K562 (cell line): ENCODE measurements around the gene GPR107. TPM values are rescaled to one million over a fixed set of nuclear protein-coding genes. Genes with fewer than 3 reads are reported as not detected.

Source experiments
- ATAC-seq: fragments of 200-7000 bp; cut with Tn5 transposase; 3 replicates; pipeline ENCODE4 v1.9.1; 2020; ENCODE audit warnings: moderate library complexity
- BruUV-seq: library from RNA; stranded (reverse); fragments of 400-500 nt; replicated peaks from 2 replicates; lab custom pipeline; 2021; lab: Mats Ljungman, UMichigan
- CTCF ChIA-PET: fragments of 300-600 bp; formaldehyde crosslinking; extraction: SDS; loops from one replicate; lab custom pipeline; 2021; ENCODE audit warnings: low intra/inter-chr PET ratio; lab: Yijun Ruan, JAX
- POLR2A ChIA-PET: fragments of 300-600, 350-650 bp; sonication (Branson Sonifier 250); formaldehyde crosslinking; extraction: SDS; loops from one replicate; lab custom pipeline; 2021; ENCODE audit warnings: antibody characterized with exemption, inconsistent platforms; lab: Yijun Ruan, JAX
- DNase-seq, 4 experiments: peaks; one replicate each; pipeline versions ENCODE4 v3.0.0 to v3.0.0-alpha.2; 2011 to 2018; ENCODE audit warnings: low spot score in 3 of 4, mixed read lengths in 3 of 4; ENCODE audit errors: extremely low read depth in 1 of 4
- FAIRE-seq: peaks from 2 replicates; lab custom pipeline; 2011; peaks lifted over from hg19 to GRCh38; lab: Jason Lieb, UNC
- H2AFZ ChIP-seq: 2 replicates; pipeline ENCODE4 v1.6.0; 2011; ENCODE audit warnings: low read depth, low read length, control low read depth, inconsistent platforms
- H3K27ac ChIP-seq: fragments of 200-600 bp; 3 replicates; pipeline ENCODE4 v1.8.0; 2011; ENCODE audit warnings: low read depth, mild to moderate bottlenecking, control low read depth, inconsistent platforms, low read length, moderate library complexity, mixed read lengths; ENCODE audit errors: extremely low read depth
- H3K27me3 ChIP-seq, 2 experiments: fragments of 300-600 bp in 1 of 2; 2 replicates in 1 of 2; 3 replicates in 1 of 2; pipeline versions ENCODE4 v1.6.0 to v1.8.0; 2011; ENCODE audit warnings: inconsistent platforms in 2 of 2, low read length in 2 of 2, mild to moderate bottlenecking in 1 of 2, mixed read lengths in 1 of 2, moderate library complexity in 1 of 2; ENCODE audit not compliant: control insufficient read depth in 2 of 2, insufficient read depth in 2 of 2
- H3K36me3 ChIP-seq: fragments of 300-600 bp; 3 replicates; pipeline ENCODE4 v1.8.0; 2011; ENCODE audit warnings: mild to moderate bottlenecking, low read length, inconsistent platforms; ENCODE audit not compliant: control insufficient read depth, insufficient read depth
- H3K4me1 ChIP-seq, 2 experiments: fragments of 200-600 bp in 1 of 2; replicated peaks in 1 of 2; 2 replicates in 1 of 2; 3 replicates in 1 of 2; pipeline versions ENCODE4 v1.5.1 to v1.8.0; 2011; ENCODE audit warnings: inconsistent platforms in 2 of 2, low read length in 2 of 2, mild to moderate bottlenecking in 1 of 2, mixed read lengths in 1 of 2, moderate library complexity in 1 of 2; ENCODE audit not compliant: control insufficient read depth in 2 of 2, insufficient read depth in 2 of 2
- H3K4me2 ChIP-seq: 2 replicates; pipeline ENCODE4 v1.6.1; 2011; ENCODE audit warnings: low read length, control low read depth, inconsistent platforms, mixed read lengths; ENCODE audit not compliant: insufficient read depth
- H3K4me3 ChIP-seq: fragments of 200-600 bp; sonication (generic), shearing (Covaris generic); 2 replicates; pipeline ENCODE4 v1.5.1; 2016; ENCODE audit warnings: control low read depth, inconsistent platforms
- H3K79me2 ChIP-seq: fragments of 200-600 bp; 3 replicates; pipeline ENCODE4 v1.8.0; 2011; ENCODE audit warnings: low read length, inconsistent platforms; ENCODE audit not compliant: control insufficient read depth, insufficient read depth
- H3K9ac ChIP-seq, 2 experiments: 2 replicates each; pipeline versions ENCODE4 v1.6.0 to v1.6.1; 2011; ENCODE audit warnings: low read depth in 2 of 2, low read length in 2 of 2, control low read depth in 1 of 2, inconsistent platforms in 1 of 2, mild to moderate bottlenecking in 1 of 2, mixed read lengths in 1 of 2; ENCODE audit not compliant: insufficient read depth in 1 of 2
- H3K9me1 ChIP-seq: one replicate; pipeline ENCODE4 v1.6.0; 2011; ENCODE audit warnings: inconsistent platforms, mild to moderate bottlenecking, low read length, moderate library complexity; ENCODE audit not compliant: control insufficient read depth, insufficient read depth
- H3K9me3 ChIP-seq: replicated peaks from 2 replicates; pipeline ENCODE4 v1.5.1; 2011; ENCODE audit warnings: low read depth, low read length, inconsistent platforms; ENCODE audit not compliant: control insufficient read depth, insufficient read depth
- H4K20me1 ChIP-seq: replicated peaks from 2 replicates; pipeline ENCODE4 v1.6.1; 2011; ENCODE audit warnings: low read length, inconsistent platforms, mixed read lengths; ENCODE audit not compliant: control insufficient read depth, insufficient read depth
- ARID2 ChIP-seq: fragments of 450-650 bp; IDR thresholded peaks from 2 replicates; pipeline ENCODE4 v1.6.1; 2017; ENCODE audit warnings: antibody characterized with exemption, mild to moderate bottlenecking
- E2F3 ChIP-seq: fragments of 250-450 bp; sonication (Bioruptor Pico); IDR thresholded peaks from 2 replicates; pipeline ENCODE4 v1.4.0; 2020; ENCODE audit warnings: mild to moderate bottlenecking
- FOXA1 ChIP-seq: fragments of 450-650 bp; IDR thresholded peaks from 2 replicates; pipeline ENCODE4 v1.6.1; 2016; ENCODE audit warnings: mild to moderate bottlenecking, borderline replicate concordance
- HDAC2 ChIP-seq: fragments of 450-650 bp; IDR thresholded peaks from 2 replicates; pipeline ENCODE4 v1.6.1; 2016; ENCODE audit warnings: mild to moderate bottlenecking
- L3MBTL2 ChIP-seq: fragments of 450-650 bp; IDR thresholded peaks from 2 replicates; pipeline ENCODE4 v1.6.1; 2016; ENCODE audit warnings: mild to moderate bottlenecking, moderate library complexity
- NCOR1 ChIP-seq: fragments of 450-650 bp; IDR thresholded peaks from 2 replicates; pipeline ENCODE4 v1.6.1; 2016; ENCODE audit warnings: mild to moderate bottlenecking, moderate library complexity
- NELFE ChIP-seq: IDR thresholded peaks from 2 replicates; pipeline ENCODE4 v1.6.1; 2011; ENCODE audit warnings: mild to moderate bottlenecking; ENCODE audit not compliant: insufficient read depth, insufficient read length
- NFE2 ChIP-seq: IDR thresholded peaks from 2 replicates; pipeline ENCODE4 v1.6.1; 2014; ENCODE audit warnings: antibody characterized with exemption, low read depth
- NFXL1 ChIP-seq: fragments of 450-650 bp; formaldehyde crosslinking; IDR thresholded peaks from 2 replicates; pipeline ENCODE4 v1.4.0; 2021; ENCODE audit warnings: mild to moderate bottlenecking
- PYGO2 ChIP-seq: fragments of 450-650 bp; IDR thresholded peaks from 2 replicates; pipeline ENCODE4 v1.6.1; 2016; ENCODE audit warnings: mild to moderate bottlenecking, missing genetic modification characterization, moderate library complexity, missing compliant biosample characterization
- RBM14 ChIP-seq: fragments of 200-400 bp; formaldehyde crosslinking; IDR thresholded peaks from 2 replicates; pipeline ENCODE4 v1.6.1; 2018; ENCODE audit warnings: low read depth, mild to moderate bottlenecking, low read length, moderate library complexity, borderline replicate concordance; ENCODE audit not compliant: insufficient read depth
- ZBTB11 ChIP-seq, 3 experiments: fragments of 200-800 bp in 1 of 3; fragments of 250-450 bp in 1 of 3; fragments of 450-650 bp in 1 of 3; sonication (Bioruptor Pico) in 1 of 3; sonication (Bioruptor generic) in 1 of 3; formaldehyde crosslinking in 1 of 3; IDR thresholded peaks; 2 replicates each; pipeline versions ENCODE4 v1.6.1 to v1.8.0; 2016 to 2022; ENCODE audit warnings: mild to moderate bottlenecking in 2 of 3, missing genetic modification characterization in 2 of 3, missing compliant biosample characterization in 1 of 3, moderate library complexity in 1 of 3
- ZBTB9 ChIP-seq: fragments of 450-650 bp; formaldehyde crosslinking; IDR thresholded peaks from 2 replicates; pipeline ENCODE4 v1.4.0; 2020; ENCODE audit warnings: mild to moderate bottlenecking, moderate library complexity
- WGBS: fragments of 100-300 bp; shearing (Covaris generic); methylation state at CpG from one replicate; pipeline ENCODE4 v1.1.6; 2016; ENCODE audit warnings: low coverage, mixed read lengths; ENCODE audit not compliant: insufficient coverage; ENCODE audit errors: missing lambda C conversion rate; 5-methylcytosine and 5-hydroxymethylcytosine counted together
- in situ Hi-C: fragments of 300-500 bp; cut with MboI; formaldehyde crosslinking; loops from 4 replicates; pipeline ENCODE4 v1.15.0; 2018; ENCODE audit warnings: inconsistent platforms, mixed read lengths
- intact Hi-C: fragments of 100-400 bp; cut with micrococcal nuclease; formaldehyde crosslinking; loops from 2 replicates; pipeline ENCODE4 v1.14.2; 2022
- polyA plus RNA-seq, 8 experiments: library from polyadenylated mRNA; depleted of rRNA in 4 of 8; stranded (reverse) in 5 of 8; unstranded in 3 of 8; fragments of >200 nt; fragmentation: Nextera tagmentation in 2 of 8; fragmentation: Illumina TruSeq in 1 of 8; extraction: Ambion mirVana in 2 of 8; extraction: Trizol in 1 of 8; gene quantifications; 2 replicates each; pipeline versions ENCODE4 v1.2.1 to v1.2.3, GENCODE V29; 2011 to 2014; ENCODE audit warnings: inconsistent platforms in 1 of 8, missing spikeins in 1 of 8
- total RNA-seq, 7 experiments: library from RNA; depleted of rRNA in 6 of 7; stranded (reverse); fragments of >200 nt in 6 of 7; fragmentation: Illumina TruSeq in 2 of 7; extraction: Trizol in 2 of 7; gene quantifications; 2 replicates each; pipeline versions ENCODE4 v1.2.1 to v1.2.3, GENCODE V29; 2011 to 2021; ENCODE audit warnings: low replicate concordance in 1 of 7
- TF ChIP-seq, protein P1 (sequence below): sonication (generic); formaldehyde crosslinking; IDR thresholded peaks from 2 replicates; pipeline ENCODE4 v1.8.0; 2022; ENCODE audit warnings: missing genetic modification reagents, mild to moderate bottlenecking, moderate library complexity, borderline replicate concordance
- TF ChIP-seq, protein P2 (sequence below): sonication (generic); formaldehyde crosslinking; IDR thresholded peaks from 2 replicates; pipeline ENCODE4 v1.8.0; 2022; ENCODE audit warnings: mild to moderate bottlenecking, missing genetic modification reagents

GPR107 gene
- total and polyA plus RNA-seq, 9 of the 15 experiments (the other 6 are each of a cell fraction or from before 2014, with no cell fraction given), result 3.2 to 34.6 (median 14.4) TPM

DNA sequence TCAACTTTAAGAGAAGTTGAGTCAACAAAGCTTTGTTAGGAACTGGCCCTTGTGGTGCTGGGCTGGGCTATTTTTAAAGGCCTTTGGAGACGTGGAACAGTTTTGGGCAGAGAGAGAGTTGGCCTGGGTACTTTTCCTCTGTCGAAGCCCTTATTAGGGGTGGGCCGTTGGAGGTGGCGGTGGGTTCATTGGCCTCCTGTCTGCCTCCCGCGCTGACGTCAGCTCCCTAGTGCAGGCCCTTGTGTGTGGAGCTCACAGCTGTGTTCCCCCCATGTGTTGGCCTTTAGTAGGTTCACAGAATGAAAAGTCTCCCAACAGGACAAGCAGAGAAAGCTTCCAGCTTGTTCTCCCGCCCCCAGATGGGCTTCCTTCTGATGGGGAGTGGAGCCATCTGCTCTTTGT, 121.2 kb downstream of the GPR107 start:
- Histone ChIP-seq H3K9me1 (no peaks in the 10 kb centered on the region), H3K4me2 (no peak overlapping the region), H3K27ac (no peak overlapping the region), H2AFZ (no peak overlapping the region), H3K79me2 (peaks cover 24% of the 10 kb centered on the region), H3K36me3 (no peaks in the 10 kb centered on the region), H3K9me3 (no peaks in the 10 kb centered on the region), H3K4me3 (no peak overlapping the region), H3K9ac (no peak overlapping the region), H3K4me1 (peaks cover 0 to 27% of the 10 kb centered on the region in 2 experiments; a peak in 3 of 5 replicates), H3K27me3 (no peaks in the 10 kb centered on the region), H4K20me1 (peaks cover 20% of the 10 kb centered on the region; the same call in 1 of the 2 replicates)
- in situ Hi-C loops (no loop called here), intact Hi-C loops (no loop called here)
- DNase-seq (no peak), ATAC-seq (no peak), FAIRE-seq (no peak)
- 78% methylated on average over 8 of the region's 8 CpGs for WGBS
- BruUV-seq, result no TSS peak
- CTCF ChIA-PET, result no interaction called here
- POLR2A ChIA-PET, result interaction anchor here (0.6 to 1.2 kb wide), 3 partner anchors 11 to 667 kb away, joined by 3 to 4 read pairs (median 3); no protein-coding TSS in a partner anchor
- TF ChIP-seq, protein P1, sequence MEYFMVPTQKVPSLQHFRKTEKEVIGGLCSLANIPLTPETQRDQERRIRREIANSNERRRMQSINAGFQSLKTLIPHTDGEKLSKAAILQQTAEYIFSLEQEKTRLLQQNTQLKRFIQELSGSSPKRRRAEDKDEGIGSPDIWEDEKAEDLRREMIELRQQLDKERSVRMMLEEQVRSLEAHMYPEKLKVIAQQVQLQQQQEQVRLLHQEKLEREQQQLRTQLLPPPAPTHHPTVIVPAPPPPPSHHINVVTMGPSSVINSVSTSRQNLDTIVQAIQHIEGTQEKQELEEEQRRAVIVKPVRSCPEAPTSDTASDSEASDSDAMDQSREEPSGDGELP (CRISPR knock-in tag), result no peak
- TF ChIP-seq, protein P2, sequence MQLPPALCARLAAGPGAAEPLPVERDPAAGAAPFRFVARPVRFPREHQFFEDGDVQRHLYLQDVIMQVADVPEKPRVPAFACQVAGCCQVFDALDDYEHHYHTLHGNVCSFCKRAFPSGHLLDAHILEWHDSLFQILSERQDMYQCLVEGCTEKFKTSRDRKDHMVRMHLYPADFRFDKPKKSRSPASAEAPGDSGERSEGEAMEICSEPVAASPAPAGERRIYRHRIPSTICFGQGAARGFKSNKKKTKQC, result no peak
- TF ChIP-seq L3MBTL2 (no peak), RBM14 (no peak), ARID2 (no peak), HDAC2 (no peak), ZBTB9 (no peak), FOXA1 (no peak), NFE2 (no peak), E2F3 (no peak), NCOR1 (no peak), NFXL1 (no peak), NELFE (no peak), PYGO2 (no peak), ZBTB11 (CRISPR knock-in tag; IDR thresholded peaks at IDR 0.05) (no peak)
